Camera-type eye (tissue), 1 donor: Measurements from ENCODE around the gene SLC5A11. TPM values are rescaled to one million over a fixed set of nuclear protein-coding genes. Genes with fewer than 3 reads are reported as not detected.

Experiments used
- total RNA-seq: library from RNA; depleted of rRNA; stranded (reverse); fragments of >200 nt; gene quantifications from one replicate; pipeline ENCODE4 v1.2.3, GENCODE V29; 2014

SLC5A11 gene, protein sequence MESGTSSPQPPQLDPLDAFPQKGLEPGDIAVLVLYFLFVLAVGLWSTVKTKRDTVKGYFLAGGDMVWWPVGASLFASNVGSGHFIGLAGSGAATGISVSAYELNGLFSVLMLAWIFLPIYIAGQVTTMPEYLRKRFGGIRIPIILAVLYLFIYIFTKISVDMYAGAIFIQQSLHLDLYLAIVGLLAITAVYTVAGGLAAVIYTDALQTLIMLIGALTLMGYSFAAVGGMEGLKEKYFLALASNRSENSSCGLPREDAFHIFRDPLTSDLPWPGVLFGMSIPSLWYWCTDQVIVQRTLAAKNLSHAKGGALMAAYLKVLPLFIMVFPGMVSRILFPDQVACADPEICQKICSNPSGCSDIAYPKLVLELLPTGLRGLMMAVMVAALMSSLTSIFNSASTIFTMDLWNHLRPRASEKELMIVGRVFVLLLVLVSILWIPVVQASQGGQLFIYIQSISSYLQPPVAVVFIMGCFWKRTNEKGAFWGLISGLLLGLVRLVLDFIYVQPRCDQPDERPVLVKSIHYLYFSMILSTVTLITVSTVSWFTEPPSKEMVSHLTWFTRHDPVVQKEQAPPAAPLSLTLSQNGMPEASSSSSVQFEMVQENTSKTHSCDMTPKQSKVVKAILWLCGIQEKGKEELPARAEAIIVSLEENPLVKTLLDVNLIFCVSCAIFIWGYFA
- not detected for total RNA-seq

DNA sequence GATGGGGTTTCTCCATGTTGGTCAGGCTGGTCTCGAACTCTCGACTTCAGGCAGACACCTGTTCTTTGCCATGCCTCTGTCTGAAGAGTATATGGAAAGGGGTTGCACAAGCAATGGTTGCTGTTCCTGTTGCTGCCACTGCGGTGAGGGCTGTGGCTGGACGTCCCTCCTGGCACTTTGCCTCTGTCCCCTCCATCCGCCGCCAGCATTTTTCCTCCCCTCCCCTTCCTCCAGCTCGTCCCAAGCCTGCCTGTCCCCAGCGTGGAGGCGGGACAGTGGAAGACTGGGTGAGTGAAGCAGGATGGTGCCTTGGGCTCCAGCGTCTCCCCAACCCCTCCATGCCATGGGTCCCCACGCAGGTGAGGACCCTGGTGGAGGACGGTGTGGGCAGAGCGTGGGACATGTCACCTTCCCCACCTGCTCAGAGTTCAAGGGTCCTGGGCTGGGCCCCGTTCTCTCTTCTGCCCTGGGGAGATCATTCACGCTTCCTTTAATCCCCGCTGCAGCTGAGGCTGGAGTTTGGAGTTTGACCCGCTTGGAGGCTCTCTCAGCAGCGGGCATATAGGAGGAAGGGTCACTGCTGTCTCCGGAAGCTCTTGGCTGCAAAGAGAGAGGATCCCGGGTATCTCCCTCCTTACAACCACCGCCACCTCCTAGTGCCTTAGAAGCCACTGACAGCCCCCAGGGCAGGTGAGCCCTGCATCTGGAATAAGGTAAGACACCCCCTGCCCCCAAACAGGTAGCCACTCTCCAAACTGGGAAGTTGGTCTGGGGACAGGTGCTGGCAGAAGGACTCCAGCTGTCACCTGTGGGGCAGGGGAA, at the start of gene SLC5A11:
SLC5A11 (plus strand) TSS at position 238 of the 822 bp plus-strand sequence. CDS start 12,681 bp downstream, outside the sequence.

Other genes with a start within 250 kb of the SLC5A11 start
- gene TNRC6A, start 116.3 kb upstream of the SLC5A11 start, total RNA-seq = 90.2 TPM
- 73.6 TPM for gene ARHGAP17, start 169.4 kb downstream of the SLC5A11 start, total RNA-seq